ENCODE results near the gene GRK5.

GRK5 gene

GRCh38 chr10:119308551-119309422 is 101.4 kb downstream of the GRK5 start:
- H2AFZ ChIP-seq (ENCODE audit: low read depth, low read length) = no peak overlapping the region

GRCh38 chr10:119309423-119309770 is 102.0 kb downstream of the GRK5 start:
- Histone ChIP-seq H3K9me3 (ENCODE audit: low read length) (no peaks in the 10 kb centered on the region), H3K4me3 (ENCODE audit: low read length) (no peak overlapping the region), H3K4me1 (ENCODE audit: insufficient read depth, low read length) (peaks cover 4% of the 10 kb centered on the region), H2AFZ (ENCODE audit: low read depth, low read length) (no peak overlapping the region), H3K27me3 (ENCODE audit: insufficient read depth, low read length) (no peaks in the 10 kb centered on the region), H3K36me3 (ENCODE audit: insufficient read depth, low read length) (no peaks in the 10 kb centered on the region)

More at GRCh38 chr10:119308551-119309422, 101.4 kb downstream of the GRK5 start:
- Histone ChIP-seq H3K36me3 (ENCODE audit: insufficient read depth, low read length) (no peaks in the 10 kb centered on the region), H3K4me3 (ENCODE audit: low read length) (no peak overlapping the region), H3K4me1 (ENCODE audit: insufficient read depth, low read length) (peaks cover 4% of the 10 kb centered on the region), H3K27me3 (ENCODE audit: insufficient read depth, low read length) (no peaks in the 10 kb centered on the region), H3K9me3 (ENCODE audit: low read length) (no peaks in the 10 kb centered on the region)

- peaks cover 14% of the 10 kb centered on the region for H3K4me1 ChIP-seq (ENCODE audit: insufficient read depth, low read length)
- H3K27me3 ChIP-seq (ENCODE audit: insufficient read depth, low read length) = no peaks in the 10 kb centered on the region
- no peaks in the 10 kb centered on the region for H3K9me3 ChIP-seq (ENCODE audit: low read length)
- no peak overlapping the region for H2AFZ ChIP-seq (ENCODE audit: low read depth, low read length)
- no peak overlapping the region for H3K4me3 ChIP-seq (ENCODE audit: low read length)
- no peaks in the 10 kb centered on the region for H3K36me3 ChIP-seq (ENCODE audit: insufficient read depth, low read length)
These were observed 103.4 kb downstream of the GRK5 start for GRCh38 chr10:119310806-119311205.

DNA sequence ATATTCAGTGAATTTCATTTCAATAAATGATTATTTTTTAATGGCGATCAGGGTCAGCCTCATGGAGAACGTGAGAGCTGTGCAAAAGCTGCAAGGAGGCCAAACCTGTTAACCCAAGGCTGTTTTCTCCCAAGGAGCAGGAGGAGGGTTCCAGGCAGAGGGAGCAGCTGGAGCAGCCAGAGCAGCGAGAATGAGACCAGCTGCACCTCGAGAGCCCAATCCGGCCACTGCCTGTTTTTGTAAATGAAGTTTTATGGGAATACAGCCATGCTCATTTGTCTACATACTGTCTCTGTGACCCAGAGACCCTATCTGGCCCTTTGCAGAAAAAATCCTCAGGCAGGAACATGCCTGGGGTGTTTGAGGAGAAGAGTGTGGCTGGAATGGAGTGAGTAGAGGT is 104.9 kb downstream of the GRK5 start:
- H3K36me3 ChIP-seq (ENCODE audit: insufficient read depth, low read length) = no peaks in the 10 kb centered on the region
- H2AFZ ChIP-seq (ENCODE audit: low read depth, low read length) = no peak overlapping the region
- H3K4me3 ChIP-seq (ENCODE audit: low read length) = no peak overlapping the region
- H3K27me3 ChIP-seq (ENCODE audit: insufficient read depth, low read length) = no peaks in the 10 kb centered on the region
- no peaks in the 10 kb centered on the region for H3K9me3 ChIP-seq (ENCODE audit: low read length)
- H3K4me1 ChIP-seq (ENCODE audit: insufficient read depth, low read length) = peaks cover 29% of the 10 kb centered on the region

DNA sequence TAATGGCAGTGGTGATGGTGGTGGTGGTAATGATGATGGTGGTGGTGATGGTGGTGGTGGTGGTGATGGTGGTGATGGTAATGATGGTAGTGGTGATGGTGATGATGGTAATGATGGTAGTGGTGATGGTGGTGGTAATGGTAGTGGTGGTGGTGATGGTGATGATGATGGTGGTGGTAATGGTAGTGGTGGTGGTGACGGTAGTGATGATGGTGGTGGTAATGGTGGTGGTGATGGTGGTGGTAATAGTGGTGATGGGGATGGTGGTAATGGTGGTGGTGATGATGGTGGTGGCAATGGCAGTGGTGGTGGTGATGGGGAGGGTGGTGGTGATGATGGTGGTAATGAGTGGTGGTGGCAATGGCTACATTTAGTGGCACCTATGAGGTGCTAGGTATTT is 105.7 kb downstream of the GRK5 start:
- Histone ChIP-seq H3K4me1 (ENCODE audit: insufficient read depth, low read length) (peaks cover 36% of the 10 kb centered on the region), H2AFZ (ENCODE audit: low read depth, low read length) (no peak overlapping the region), H3K27me3 (ENCODE audit: insufficient read depth, low read length) (no peaks in the 10 kb centered on the region)

DNA sequence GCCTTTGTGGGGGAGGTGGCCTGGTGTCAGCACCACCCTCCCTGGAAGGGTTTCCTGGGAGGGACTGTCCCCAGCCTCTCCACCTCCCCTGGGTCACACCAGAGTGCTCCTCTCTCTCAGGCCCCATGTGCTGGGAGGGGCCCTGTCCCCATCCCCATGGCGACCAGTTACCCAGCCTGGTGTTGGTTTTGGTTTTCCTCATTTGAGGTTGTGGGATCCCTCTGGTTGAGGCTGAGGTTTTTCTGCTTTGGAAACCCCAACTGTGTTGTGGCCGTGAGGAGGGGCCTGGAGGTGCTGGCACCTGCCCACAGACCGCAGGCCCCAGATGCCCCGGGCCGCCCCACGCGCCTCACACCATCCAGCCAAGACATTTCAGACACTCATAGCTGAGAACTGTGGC is 106.3 kb downstream of the GRK5 start:
- no peaks in the 10 kb centered on the region for H3K9me3 ChIP-seq (ENCODE audit: low read length)
- H2AFZ ChIP-seq (ENCODE audit: low read depth, low read length) = no peak overlapping the region
- no peaks in the 10 kb centered on the region for H3K36me3 ChIP-seq (ENCODE audit: insufficient read depth, low read length)
- no peak overlapping the region for H3K4me3 ChIP-seq (ENCODE audit: low read length)
- H3K4me1 ChIP-seq (ENCODE audit: insufficient read depth, low read length) = peaks cover 39% of the 10 kb centered on the region
- no peaks in the 10 kb centered on the region for H3K27me3 ChIP-seq (ENCODE audit: insufficient read depth, low read length)

More for the DNA sequence above, 105.7 kb downstream of the GRK5 start:
- Histone ChIP-seq H3K9me3 (ENCODE audit: low read length) (no peaks in the 10 kb centered on the region), H3K4me3 (ENCODE audit: low read length) (no peak overlapping the region), H3K36me3 (ENCODE audit: insufficient read depth, low read length) (no peaks in the 10 kb centered on the region)

GRCh38 chr10:119314061-119314460 is 106.7 kb downstream of the GRK5 start:
- Histone ChIP-seq H2AFZ (ENCODE audit: low read depth, low read length) (no peak overlapping the region), H3K4me3 (ENCODE audit: low read length) (no peak overlapping the region), H3K9me3 (ENCODE audit: low read length) (no peaks in the 10 kb centered on the region), H3K4me1 (ENCODE audit: insufficient read depth, low read length) (peaks cover 43% of the 10 kb centered on the region), H3K27me3 (ENCODE audit: insufficient read depth, low read length) (no peaks in the 10 kb centered on the region), H3K36me3 (ENCODE audit: insufficient read depth, low read length) (no peaks in the 10 kb centered on the region)

DNA sequence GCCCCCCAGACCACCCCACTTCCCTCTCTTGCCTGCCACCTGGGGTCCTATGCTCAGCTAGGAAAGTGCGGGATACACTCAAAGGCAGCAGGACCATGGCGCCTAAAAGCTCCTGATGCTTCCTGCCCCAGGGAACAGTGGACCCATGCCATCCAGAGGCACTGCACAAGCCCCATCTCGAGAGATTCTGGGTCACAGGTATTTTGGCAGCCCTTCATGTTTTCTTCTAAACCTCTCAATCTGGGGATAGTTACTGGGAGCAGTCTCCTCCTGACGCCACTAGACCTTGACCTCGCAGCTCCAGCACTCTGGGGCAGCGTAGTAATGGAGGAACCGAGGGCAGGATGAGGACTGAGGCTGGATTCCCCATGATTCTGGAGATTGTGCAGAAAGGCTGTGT is 107.1 kb downstream of the GRK5 start:
- no peaks in the 10 kb centered on the region for H3K9me3 ChIP-seq (ENCODE audit: low read length)
- H3K36me3 ChIP-seq (ENCODE audit: insufficient read depth, low read length) = no peaks in the 10 kb centered on the region
- peaks cover 44% of the 10 kb centered on the region for H3K4me1 ChIP-seq (ENCODE audit: insufficient read depth, low read length)
- H2AFZ ChIP-seq (ENCODE audit: low read depth, low read length) = no peak overlapping the region
- H3K4me3 ChIP-seq (ENCODE audit: low read length) = no peak overlapping the region
- H3K27me3 ChIP-seq (ENCODE audit: insufficient read depth, low read length) = no peaks in the 10 kb centered on the region

- H3K36me3 ChIP-seq (ENCODE audit: insufficient read depth, low read length) = no peaks in the 10 kb centered on the region
These were observed 108.0 kb downstream of the GRK5 start for GRCh38 chr10:119315128-119316001.

DNA sequence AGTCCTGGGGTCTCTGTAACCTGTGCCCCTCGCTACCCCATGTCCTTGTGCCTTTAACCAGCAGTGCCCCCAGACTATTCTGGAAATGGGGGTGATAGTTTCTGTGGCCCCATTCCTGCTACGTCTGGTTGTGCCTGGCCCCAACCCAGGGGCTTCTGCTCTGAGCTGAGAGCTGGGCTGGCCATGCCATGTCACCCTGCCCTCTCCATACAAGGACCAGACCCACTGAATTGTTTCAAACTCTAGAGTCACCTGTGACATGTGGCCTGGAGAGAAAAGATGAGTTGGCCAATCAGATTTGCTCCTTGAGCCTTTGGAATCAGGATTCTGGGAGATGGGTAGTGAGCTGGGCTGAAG is 108.6 kb downstream of the GRK5 start:
- Histone ChIP-seq H3K36me3 (ENCODE audit: insufficient read depth, low read length) (no peaks in the 10 kb centered on the region), H3K27me3 (ENCODE audit: insufficient read depth, low read length) (no peaks in the 10 kb centered on the region), H2AFZ (ENCODE audit: low read depth, low read length) (no peak overlapping the region), H3K4me1 (ENCODE audit: insufficient read depth, low read length) (peaks cover 44% of the 10 kb centered on the region), H3K9me3 (ENCODE audit: low read length) (no peaks in the 10 kb centered on the region), H3K4me3 (ENCODE audit: low read length) (no peak overlapping the region)

More at GRCh38 chr10:119315128-119316001, 108.0 kb downstream of the GRK5 start:
- no peak overlapping the region for H2AFZ ChIP-seq (ENCODE audit: low read depth, low read length)
- no peaks in the 10 kb centered on the region for H3K27me3 ChIP-seq (ENCODE audit: insufficient read depth, low read length)
- H3K9me3 ChIP-seq (ENCODE audit: low read length) = no peaks in the 10 kb centered on the region
- peaks cover 44% of the 10 kb centered on the region for H3K4me1 ChIP-seq (ENCODE audit: insufficient read depth, low read length)
- no peak overlapping the region for H3K4me3 ChIP-seq (ENCODE audit: low read length)

DNA sequence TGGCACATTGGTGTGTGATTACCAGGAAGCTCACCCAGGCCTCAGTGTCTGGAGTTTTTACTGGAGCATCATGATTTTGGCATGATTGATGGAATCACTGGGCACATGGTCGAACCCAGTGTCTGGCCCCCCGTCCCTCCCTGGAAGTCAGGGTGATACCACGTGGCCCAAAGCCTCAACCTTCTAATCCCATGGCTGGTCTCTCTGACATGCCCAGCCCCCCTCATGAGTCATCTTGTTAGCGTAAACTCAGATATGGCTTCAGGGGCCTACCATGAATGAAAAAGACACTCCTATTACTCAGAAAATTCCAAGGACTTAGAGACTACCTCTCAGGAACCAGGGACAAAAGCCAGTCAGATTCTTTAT is 109.3 kb downstream of the GRK5 start:
- no peaks in the 10 kb centered on the region for H3K27me3 ChIP-seq (ENCODE audit: insufficient read depth, low read length)
- no peak overlapping the region for H2AFZ ChIP-seq (ENCODE audit: low read depth, low read length)
- H3K36me3 ChIP-seq (ENCODE audit: insufficient read depth, low read length) = no peaks in the 10 kb centered on the region
- peaks cover 44% of the 10 kb centered on the region for H3K4me1 ChIP-seq (ENCODE audit: insufficient read depth, low read length)
- H3K9me3 ChIP-seq (ENCODE audit: low read length) = peaks cover 2% of the 10 kb centered on the region
- no peak overlapping the region for H3K4me3 ChIP-seq (ENCODE audit: low read length)

DNA sequence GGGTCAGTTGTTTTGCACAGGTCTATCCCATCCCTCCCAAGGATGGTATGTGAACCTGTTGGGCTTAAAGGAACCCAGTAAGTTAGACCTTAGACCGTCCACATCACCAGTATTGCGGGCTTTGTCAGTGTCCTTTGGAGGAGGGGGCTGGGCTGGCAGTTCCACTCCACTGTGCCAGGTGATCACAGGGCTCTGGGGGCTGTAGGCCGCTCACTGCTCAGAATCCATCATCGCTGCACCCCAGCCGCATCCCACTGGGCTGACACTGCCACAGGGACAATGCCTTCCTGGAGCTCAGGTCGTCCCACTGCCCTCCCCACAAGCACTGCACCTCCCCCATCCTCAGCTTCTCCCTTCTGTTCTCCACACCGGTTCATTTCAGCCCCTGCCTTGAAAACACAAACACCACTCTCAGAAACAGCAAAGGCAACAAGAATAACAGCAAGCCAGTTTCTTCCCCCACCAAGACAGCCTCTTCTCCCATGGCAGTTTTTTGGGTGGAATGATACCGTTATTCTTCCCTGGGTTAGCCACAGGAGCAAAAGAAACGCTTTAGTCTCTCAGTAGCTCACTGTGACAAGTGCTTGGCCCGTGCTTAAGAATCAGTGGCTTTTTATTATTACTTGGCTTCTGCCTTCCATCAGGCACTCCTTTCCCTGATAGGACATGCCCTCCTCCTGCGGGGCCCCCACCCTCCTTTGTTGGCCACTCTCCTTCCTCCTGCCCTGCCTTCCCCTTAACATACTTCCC is 111.2 kb downstream of the GRK5 start:
- Histone ChIP-seq H3K27me3 (ENCODE audit: insufficient read depth, low read length) (no peaks in the 10 kb centered on the region), H3K4me3 (ENCODE audit: low read length) (no peak overlapping the region), H2AFZ (ENCODE audit: low read depth, low read length) (no peak overlapping the region), H3K9me3 (ENCODE audit: low read length) (peaks cover 2% of the 10 kb centered on the region), H3K4me1 (ENCODE audit: insufficient read depth, low read length) (peaks cover 44% of the 10 kb centered on the region), H3K36me3 (ENCODE audit: insufficient read depth, low read length) (no peaks in the 10 kb centered on the region)
